SK-N-SH (cell line): Measurements from ENCODE around the gene HEG1. TPM values are rescaled to one million over a fixed set of nuclear protein-coding genes. Genes with fewer than 3 reads are reported as not detected.

Experiments
- CTCF ChIA-PET: fragments of 300-600, 350-600 bp; formaldehyde crosslinking; extraction: SDS; loops from one replicate; lab custom pipeline; 2021; lab: Yijun Ruan, JAX
- POLR2A ChIA-PET: fragments of 350-600 bp; sonication (Branson Sonifier 250); formaldehyde crosslinking; extraction: SDS; loops from one replicate; lab custom pipeline; 2020; ENCODE audit warnings: antibody characterized with exemption, inconsistent platforms; lab: Yijun Ruan, JAX
- DNase-seq: peaks from one replicate; pipeline ENCODE4 v3.0.0; 2012
- H2AFZ ChIP-seq: fragments of 200-600 bp; sonication (generic); 2 replicates; pipeline ENCODE4 v1.8.1; 2016; ENCODE audit warnings: antibody characterized with exemption, mild to moderate bottlenecking, low read depth
- H3F3A ChIP-seq: fragments of 200-600 bp; sonication (generic); replicated peaks from 2 replicates; pipeline ENCODE3; 2016; ENCODE audit warnings: antibody characterized with exemption, mild to moderate bottlenecking; ENCODE audit not compliant: insufficient read depth
- H3K27ac ChIP-seq, 2 experiments: fragments of 200-500 bp in 1 of 2; fragments of 200-600 bp in 1 of 2; sonication (Bioruptor generic) in 1 of 2; sonication (generic), shearing (Covaris generic) in 1 of 2; 2 replicates each; pipeline versions ENCODE4 v1.5.1 to v1.6.1; 2014 to 2016; ENCODE audit warnings: low read depth in 2 of 2, inconsistent platforms in 1 of 2, low read length in 1 of 2, mild to moderate bottlenecking in 1 of 2, mixed read lengths in 1 of 2
- H3K27me3 ChIP-seq: fragments of 200-600 bp; sonication (generic), shearing (Covaris generic); 2 replicates; pipeline ENCODE4 v1.6.1; 2016; ENCODE audit warnings: mixed run types; ENCODE audit not compliant: insufficient read depth
- H3K36me3 ChIP-seq, 2 experiments: fragments of 200-500 bp in 1 of 2; fragments of 200-600 bp in 1 of 2; sonication (Bioruptor generic) in 1 of 2; sonication (generic) in 1 of 2; replicated peaks in 1 of 2; 2 replicates each; pipeline versions ENCODE3 to v1.5.1; 2014 to 2016; ENCODE audit warnings: low read length in 1 of 2, mild to moderate bottlenecking in 1 of 2; ENCODE audit not compliant: insufficient read depth in 2 of 2, control insufficient read depth in 1 of 2
- H3K4me1 ChIP-seq, 2 experiments: fragments of 200-500 bp in 1 of 2; fragments of 200-600 bp in 1 of 2; sonication (Bioruptor generic) in 1 of 2; sonication (generic), shearing (Covaris generic) in 1 of 2; 2 replicates each; pipeline versions ENCODE4 v1.5.1 to v1.6.1; 2014 to 2016; ENCODE audit warnings: low read depth in 1 of 2, low read length in 1 of 2, mixed run types in 1 of 2; ENCODE audit not compliant: insufficient read depth in 2 of 2, control insufficient read depth in 1 of 2
- H3K4me2 ChIP-seq: fragments of 200-600 bp; sonication (generic), shearing (Covaris generic); 2 replicates; pipeline ENCODE4 v1.6.1; 2017; ENCODE audit warnings: mixed run types
- H3K4me3 ChIP-seq, 2 experiments: fragments of 200-500 bp in 1 of 2; fragments of 200-600 bp in 1 of 2; sonication (Bioruptor generic) in 1 of 2; sonication (generic), shearing (Covaris generic) in 1 of 2; 2 replicates each; pipeline versions ENCODE4 v1.5.1 to v1.8.1; 2014 to 2016; ENCODE audit warnings: low read depth in 2 of 2, inconsistent platforms in 1 of 2, low read length in 1 of 2, mild to moderate bottlenecking in 1 of 2, mixed read lengths in 1 of 2, moderate library complexity in 1 of 2
- H3K79me2 ChIP-seq: fragments of 200-600 bp; sonication (generic); 2 replicates; pipeline ENCODE4 v1.8.1; 2017; ENCODE audit warnings: mild to moderate bottlenecking; ENCODE audit not compliant: insufficient read depth
- H3K9ac ChIP-seq: fragments of 200-600 bp; sonication (generic); 2 replicates; pipeline ENCODE4 v1.6.1; 2017; ENCODE audit warnings: mixed run types
- H3K9me2 ChIP-seq: fragments of 200-600 bp; sonication (generic); 2 replicates; pipeline ENCODE4 v1.6.1; 2017; ENCODE audit warnings: mixed run types
- H3K9me3 ChIP-seq: fragments of 200-600 bp; sonication (generic); 2 replicates; pipeline ENCODE4 v1.6.1; 2017; ENCODE audit warnings: mixed run types, mild to moderate bottlenecking, moderate library complexity
- H4K20me1 ChIP-seq: fragments of 200-600 bp; sonication (generic); 2 replicates; pipeline ENCODE4 v1.6.1; 2017; ENCODE audit warnings: mild to moderate bottlenecking, mixed run types; ENCODE audit not compliant: insufficient read depth
- CHD2 ChIP-seq: fragments of 150-350 bp; IDR thresholded peaks from 2 replicates; pipeline ENCODE4 v1.6.1; 2018; ENCODE audit warnings: low read length; ENCODE audit not compliant: partially characterized antibody
- EP300 ChIP-seq, 2 experiments: IDR thresholded peaks; 2 replicates each; pipeline versions ENCODE4 v1.4.0 to v1.6.1; 2012; ENCODE audit warnings: borderline replicate concordance in 1 of 2, low read depth in 1 of 2, low read length in 1 of 2
- EZH2phosphoT487 ChIP-seq: fragments of 200-600 bp; sonication (generic); IDR thresholded peaks from 2 replicates; pipeline ENCODE4 v1.6.1; 2017; ENCODE audit warnings: low read depth, mixed run types, mild to moderate bottlenecking, antibody characterized with exemption, moderate library complexity, borderline replicate concordance
- FOXJ3 ChIP-seq: sonication (generic); formaldehyde crosslinking; IDR thresholded peaks from 2 replicates; pipeline ENCODE4 v1.5.1; 2020; ENCODE audit warnings: mild to moderate bottlenecking, missing genetic modification reagents
- GATA2 ChIP-seq: sonication (generic); formaldehyde crosslinking; IDR thresholded peaks from 2 replicates; pipeline ENCODE4 v1.5.0; 2020; ENCODE audit warnings: mild to moderate bottlenecking, missing genetic modification reagents
- MXI1 ChIP-seq: IDR thresholded peaks from 2 replicates; pipeline ENCODE4 v1.6.1; 2012; ENCODE audit warnings: mild to moderate bottlenecking, low read depth, low read length, improper control_type of control experiment
- NFIC ChIP-seq: IDR thresholded peaks from 2 replicates; pipeline ENCODE4 v1.4.0; 2012; ENCODE audit warnings: borderline replicate concordance
- RXRA ChIP-seq: IDR thresholded peaks from 2 replicates; pipeline ENCODE4 v1.4.0; 2012; ENCODE audit warnings: low read depth, mild to moderate bottlenecking, borderline replicate concordance
- TCF12 ChIP-seq: IDR thresholded peaks from 2 replicates; pipeline ENCODE4 v1.4.0; 2012
- TEAD4 ChIP-seq: IDR thresholded peaks from 2 replicates; pipeline ENCODE4 v1.4.0; 2012; ENCODE audit warnings: mild to moderate bottlenecking, borderline replicate concordance; ENCODE audit not compliant: insufficient read depth
- YY1 ChIP-seq: IDR thresholded peaks from 2 replicates; pipeline ENCODE4 v1.4.0; 2012; ENCODE audit warnings: low read depth, mild to moderate bottlenecking
- WGBS: methylation state at CpG from one replicate; pipeline ENCODE4 v1.1.6; 2017; ENCODE audit warnings: low lambda C conversion rate; 5-methylcytosine and 5-hydroxymethylcytosine counted together
- polyA plus RNA-seq, 3 experiments: library from polyadenylated mRNA; depleted of rRNA; stranded (reverse); fragments of >200 nt; gene quantifications; 2 replicates each; pipeline ENCODE4 v1.2.3, GENCODE V29; 2012
- TF ChIP-seq, protein P1 (sequence below): IDR thresholded peaks from 2 replicates; pipeline ENCODE4 v1.4.0; 2012; ENCODE audit warnings: low read depth
- TF ChIP-seq, protein P2 (sequence below): IDR thresholded peaks from 2 replicates; pipeline ENCODE4 v1.6.1; 2012; ENCODE audit warnings: mild to moderate bottlenecking, low read depth, low read length, moderate library complexity
- TF ChIP-seq, protein P3 (sequence below): IDR thresholded peaks from 2 replicates; pipeline ENCODE4; 2012
- TF ChIP-seq, protein P4 (sequence below): IDR thresholded peaks from 2 replicates; pipeline ENCODE4 v1.4.0; 2012; ENCODE audit warnings: low read depth, borderline replicate concordance
- TF ChIP-seq, protein P5 (sequence below): fragments of 150-350 bp; IDR thresholded peaks from 2 replicates; pipeline ENCODE4 v1.6.1; 2017; ENCODE audit warnings: antibody characterized with exemption, low read length, low read depth, borderline replicate concordance

HEG1 gene
- polyA plus RNA-seq, 1 of the 3 experiments (the other 2 are of a cell fraction) = 27.7 TPM

DNA sequence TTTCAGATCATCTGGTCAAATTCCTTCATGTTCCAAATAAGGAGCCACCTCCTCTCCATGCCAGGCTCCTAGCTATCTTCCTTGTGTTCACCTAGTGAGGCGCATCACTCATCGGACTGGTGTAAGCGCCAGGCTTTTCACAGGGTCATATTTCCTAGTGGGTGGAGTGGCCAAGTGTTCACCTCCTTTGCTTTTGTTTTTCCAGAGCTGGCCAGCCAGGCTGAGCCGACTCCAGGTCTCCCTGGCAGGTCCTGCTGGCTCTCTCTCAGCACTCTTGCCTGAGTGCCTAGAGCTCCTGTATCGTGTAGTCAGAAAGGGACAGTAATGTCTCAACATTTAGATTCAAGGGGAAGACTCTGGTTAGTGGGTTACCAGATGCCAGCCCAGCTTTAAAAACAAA is 31.0 kb downstream of the HEG1 start:
- peaks cover 50 to 61% of the 10 kb centered on the region in 2 experiments for H3K36me3 ChIP-seq
- CTCF ChIA-PET = interaction anchor here (0.9 to 1.2 kb wide), 2 partner anchors 11 to 25 kb away, joined by 3 read pairs; no protein-coding TSS in a partner anchor
- DNase-seq = no peak
- H3F3A ChIP-seq = peaks cover 28% of the 10 kb centered on the region
- H3K79me2 ChIP-seq = peaks cover 51% of the 10 kb centered on the region
- no peak overlapping the region for H2AFZ ChIP-seq
- TF ChIP-seq, protein P1, sequence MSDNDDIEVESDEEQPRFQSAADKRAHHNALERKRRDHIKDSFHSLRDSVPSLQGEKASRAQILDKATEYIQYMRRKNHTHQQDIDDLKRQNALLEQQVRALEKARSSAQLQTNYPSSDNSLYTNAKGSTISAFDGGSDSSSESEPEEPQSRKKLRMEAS = no peak
- TF ChIP-seq, protein P2, sequence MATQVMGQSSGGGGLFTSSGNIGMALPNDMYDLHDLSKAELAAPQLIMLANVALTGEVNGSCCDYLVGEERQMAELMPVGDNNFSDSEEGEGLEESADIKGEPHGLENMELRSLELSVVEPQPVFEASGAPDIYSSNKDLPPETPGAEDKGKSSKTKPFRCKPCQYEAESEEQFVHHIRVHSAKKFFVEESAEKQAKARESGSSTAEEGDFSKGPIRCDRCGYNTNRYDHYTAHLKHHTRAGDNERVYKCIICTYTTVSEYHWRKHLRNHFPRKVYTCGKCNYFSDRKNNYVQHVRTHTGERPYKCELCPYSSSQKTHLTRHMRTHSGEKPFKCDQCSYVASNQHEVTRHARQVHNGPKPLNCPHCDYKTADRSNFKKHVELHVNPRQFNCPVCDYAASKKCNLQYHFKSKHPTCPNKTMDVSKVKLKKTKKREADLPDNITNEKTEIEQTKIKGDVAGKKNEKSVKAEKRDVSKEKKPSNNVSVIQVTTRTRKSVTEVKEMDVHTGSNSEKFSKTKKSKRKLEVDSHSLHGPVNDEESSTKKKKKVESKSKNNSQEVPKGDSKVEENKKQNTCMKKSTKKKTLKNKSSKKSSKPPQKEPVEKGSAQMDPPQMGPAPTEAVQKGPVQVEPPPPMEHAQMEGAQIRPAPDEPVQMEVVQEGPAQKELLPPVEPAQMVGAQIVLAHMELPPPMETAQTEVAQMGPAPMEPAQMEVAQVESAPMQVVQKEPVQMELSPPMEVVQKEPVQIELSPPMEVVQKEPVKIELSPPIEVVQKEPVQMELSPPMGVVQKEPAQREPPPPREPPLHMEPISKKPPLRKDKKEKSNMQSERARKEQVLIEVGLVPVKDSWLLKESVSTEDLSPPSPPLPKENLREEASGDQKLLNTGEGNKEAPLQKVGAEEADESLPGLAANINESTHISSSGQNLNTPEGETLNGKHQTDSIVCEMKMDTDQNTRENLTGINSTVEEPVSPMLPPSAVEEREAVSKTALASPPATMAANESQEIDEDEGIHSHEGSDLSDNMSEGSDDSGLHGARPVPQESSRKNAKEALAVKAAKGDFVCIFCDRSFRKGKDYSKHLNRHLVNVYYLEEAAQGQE = no peak
- TF ChIP-seq, all 33 proteins: peak for 0
- Histone ChIP-seq H3K27ac (peak overlapping the region in 1 of 2 experiments; percentile 71; a peak in 1 of 4 replicates), H3K27me3 (no peaks in the 10 kb centered on the region), H3K9me3 (no peaks in the 10 kb centered on the region), H4K20me1 (peaks cover 27% of the 10 kb centered on the region), H3K9me2 (no peaks in the 10 kb centered on the region), H3K4me3 (0 out of 4 replicates have a peak overlapping the region, but pooled peaks of 1 of the 2 experiments have one; percentile 7), H3K4me1 (peaks cover 0 to 22% of the 10 kb centered on the region in 2 experiments; a peak in 2 of 4 replicates), H3K4me2 (peak overlapping the region; percentile 58), H3K9ac (no peak overlapping the region)
- 97% methylated on average over 5 of the region's 5 CpGs for WGBS
- POLR2A ChIA-PET = no interaction called here

DNA sequence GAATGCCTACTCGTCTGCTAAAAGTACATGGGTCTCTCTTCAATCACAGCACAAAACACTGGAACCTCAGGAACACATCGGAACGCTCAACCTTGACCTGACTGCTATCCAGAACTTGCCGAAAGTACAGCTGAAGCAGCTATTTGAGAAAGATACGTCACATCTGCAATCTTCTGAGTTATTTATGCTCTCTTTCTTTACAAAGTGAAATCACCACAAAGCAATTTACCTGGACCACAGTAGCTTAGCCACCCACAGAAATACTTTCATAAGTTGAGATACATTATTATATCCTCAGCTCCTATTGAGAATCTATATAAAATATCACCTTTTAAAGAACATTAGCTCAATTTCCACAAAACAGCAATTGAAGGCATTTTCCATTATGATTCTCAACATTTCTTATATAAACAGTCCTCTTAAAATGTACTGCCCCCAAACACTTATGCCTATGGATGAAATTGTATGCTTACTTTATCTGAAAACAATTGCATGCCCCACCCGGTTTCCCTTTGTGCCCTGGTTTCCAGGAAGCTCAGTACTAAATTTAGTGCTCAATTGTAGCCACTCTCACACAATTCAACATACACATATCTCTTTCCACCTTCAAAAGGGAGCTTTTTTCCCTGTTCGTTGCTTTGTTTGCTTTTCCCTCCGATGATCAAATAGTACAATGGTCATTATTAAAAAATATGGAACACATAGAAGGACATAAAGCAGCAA is 31.8 kb downstream of the HEG1 start:
- CTCF ChIA-PET = interaction anchor here (0.9 to 1.4 kb wide), 2 partner anchors 15 to 16 kb away, joined by 3 read pairs; no protein-coding TSS in a partner anchor
- H3K27ac ChIP-seq = no peak overlapping the region
- peaks cover 28% of the 10 kb centered on the region for H3F3A ChIP-seq
- H2AFZ ChIP-seq = no peak overlapping the region
- H3K4me1 ChIP-seq = peaks cover 0 to 22% of the 10 kb centered on the region in 2 experiments; a peak in 2 of 4 replicates
- H3K4me3 ChIP-seq = no peak overlapping the region
- no peak overlapping the region for H3K9ac ChIP-seq
- H4K20me1 ChIP-seq = peaks cover 27% of the 10 kb centered on the region
- H3K4me2 ChIP-seq = no peak overlapping the region
- H3K79me2 ChIP-seq = peaks cover 52% of the 10 kb centered on the region; the same call in 1 of the 2 replicates
- no peaks in the 10 kb centered on the region for H3K27me3 ChIP-seq
- no peaks in the 10 kb centered on the region for H3K9me3 ChIP-seq
- POLR2A ChIA-PET = no interaction called here
- TF ChIP-seq CHD2 (no peak), TCF12 (no peak), TEAD4 (no peak), MXI1 (no peak), NFIC (no peak), EP300 (IDR thresholded peaks at IDR 0.05; ENCODE audit: borderline replicate concordance in 1 of 2, low read depth in 1 of 2, low read length in 1 of 2) (no peak), RXRA (no peak), FOXJ3 (CRISPR knock-in tag) (no peak), YY1 (no peak), EZH2phosphoT487 (no peak), GATA2 (CRISPR knock-in tag) (no peak)
- TF ChIP-seq, protein P3, sequence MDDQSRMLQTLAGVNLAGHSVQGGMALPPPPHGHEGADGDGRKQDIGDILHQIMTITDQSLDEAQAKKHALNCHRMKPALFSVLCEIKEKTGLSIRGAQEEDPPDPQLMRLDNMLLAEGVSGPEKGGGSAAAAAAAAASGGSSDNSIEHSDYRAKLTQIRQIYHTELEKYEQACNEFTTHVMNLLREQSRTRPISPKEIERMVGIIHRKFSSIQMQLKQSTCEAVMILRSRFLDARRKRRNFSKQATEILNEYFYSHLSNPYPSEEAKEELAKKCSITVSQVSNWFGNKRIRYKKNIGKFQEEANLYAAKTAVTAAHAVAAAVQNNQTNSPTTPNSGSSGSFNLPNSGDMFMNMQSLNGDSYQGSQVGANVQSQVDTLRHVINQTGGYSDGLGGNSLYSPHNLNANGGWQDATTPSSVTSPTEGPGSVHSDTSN = no peak
- TF ChIP-seq, protein P4, sequence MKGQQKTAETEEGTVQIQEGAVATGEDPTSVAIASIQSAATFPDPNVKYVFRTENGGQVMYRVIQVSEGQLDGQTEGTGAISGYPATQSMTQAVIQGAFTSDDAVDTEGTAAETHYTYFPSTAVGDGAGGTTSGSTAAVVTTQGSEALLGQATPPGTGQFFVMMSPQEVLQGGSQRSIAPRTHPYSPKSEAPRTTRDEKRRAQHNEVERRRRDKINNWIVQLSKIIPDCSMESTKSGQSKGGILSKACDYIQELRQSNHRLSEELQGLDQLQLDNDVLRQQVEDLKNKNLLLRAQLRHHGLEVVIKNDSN = no peak
- TF ChIP-seq, protein P5, sequence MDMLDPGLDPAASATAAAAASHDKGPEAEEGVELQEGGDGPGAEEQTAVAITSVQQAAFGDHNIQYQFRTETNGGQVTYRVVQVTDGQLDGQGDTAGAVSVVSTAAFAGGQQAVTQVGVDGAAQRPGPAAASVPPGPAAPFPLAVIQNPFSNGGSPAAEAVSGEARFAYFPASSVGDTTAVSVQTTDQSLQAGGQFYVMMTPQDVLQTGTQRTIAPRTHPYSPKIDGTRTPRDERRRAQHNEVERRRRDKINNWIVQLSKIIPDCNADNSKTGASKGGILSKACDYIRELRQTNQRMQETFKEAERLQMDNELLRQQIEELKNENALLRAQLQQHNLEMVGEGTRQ = no peak
- DNase-seq = no peak
- no peaks in the 10 kb centered on the region for H3K9me2 ChIP-seq
- WGBS = 93% methylated on average over 8 of the region's 8 CpGs
- peaks cover 54 to 62% of the 10 kb centered on the region in 2 experiments for H3K36me3 ChIP-seq
